KMS-11 (cell line): Measurements from ENCODE around the gene TBC1D14.

Experiments
- H2AFZ ChIP-seq: fragments of 200-600 bp; sonication (generic); 2 replicates; pipeline ENCODE4 v1.6.1; 2016; ENCODE audit warnings: antibody characterized with exemption, mixed run types, low read depth
- H3K27ac ChIP-seq: fragments of 200-600 bp; sonication (generic); 2 replicates; pipeline ENCODE4 v1.6.1; 2016; ENCODE audit warnings: mild to moderate bottlenecking, mixed run types
- H3K27me3 ChIP-seq: fragments of 200-600 bp; sonication (generic); 2 replicates; pipeline ENCODE4 v1.6.1; 2017; ENCODE audit warnings: mild to moderate bottlenecking, low read depth, mixed run types, moderate library complexity; ENCODE audit not compliant: insufficient read depth
- H3K36me3 ChIP-seq: fragments of 200-600 bp; sonication (generic); 2 replicates; pipeline ENCODE4 v1.6.1; 2017; ENCODE audit warnings: mild to moderate bottlenecking, mixed run types; ENCODE audit not compliant: insufficient read depth
- H3K4me1 ChIP-seq: fragments of 200-600 bp; sonication (generic); 2 replicates; pipeline ENCODE4 v1.6.1; 2016; ENCODE audit warnings: mild to moderate bottlenecking, low read depth, mixed run types; ENCODE audit not compliant: poor library complexity, severe bottlenecking
- H3K4me2 ChIP-seq: fragments of 200-600 bp; sonication (generic); 2 replicates; pipeline ENCODE4 v1.7.0; 2016; ENCODE audit warnings: mild to moderate bottlenecking, mixed run types
- H3K4me3 ChIP-seq: fragments of 200-600 bp; sonication (generic); IDR thresholded peaks from 2 replicates; pipeline ENCODE4 v1.6.1; 2017; ENCODE audit warnings: low read depth, low read length, mixed read lengths; ENCODE audit not compliant: insufficient read depth
- H3K79me2 ChIP-seq: fragments of 200-600 bp; sonication (generic); 2 replicates; pipeline ENCODE4 v1.6.1; 2016; ENCODE audit warnings: low read depth, mixed run types; ENCODE audit not compliant: insufficient read depth
- H3K9ac ChIP-seq: fragments of 200-600 bp; sonication (generic); 2 replicates; pipeline ENCODE4 v1.6.1; 2016; ENCODE audit warnings: mild to moderate bottlenecking, mixed run types
- H4K20me1 ChIP-seq: fragments of 200-600 bp; sonication (generic); 2 replicates; pipeline ENCODE4 v1.6.1; 2016; ENCODE audit warnings: mild to moderate bottlenecking, mixed run types; ENCODE audit not compliant: insufficient read depth
- TF ChIP-seq, protein P1 (sequence below): fragments of 200-600 bp; sonication (generic); conservative IDR thresholded peaks from 2 replicates; pipeline ENCODE4 v1.6.1; 2017; ENCODE audit warnings: low read depth, mild to moderate bottlenecking, antibody characterized with exemption, low read length, moderate library complexity, mixed read lengths

The TBC1D14 gene

DNA sequence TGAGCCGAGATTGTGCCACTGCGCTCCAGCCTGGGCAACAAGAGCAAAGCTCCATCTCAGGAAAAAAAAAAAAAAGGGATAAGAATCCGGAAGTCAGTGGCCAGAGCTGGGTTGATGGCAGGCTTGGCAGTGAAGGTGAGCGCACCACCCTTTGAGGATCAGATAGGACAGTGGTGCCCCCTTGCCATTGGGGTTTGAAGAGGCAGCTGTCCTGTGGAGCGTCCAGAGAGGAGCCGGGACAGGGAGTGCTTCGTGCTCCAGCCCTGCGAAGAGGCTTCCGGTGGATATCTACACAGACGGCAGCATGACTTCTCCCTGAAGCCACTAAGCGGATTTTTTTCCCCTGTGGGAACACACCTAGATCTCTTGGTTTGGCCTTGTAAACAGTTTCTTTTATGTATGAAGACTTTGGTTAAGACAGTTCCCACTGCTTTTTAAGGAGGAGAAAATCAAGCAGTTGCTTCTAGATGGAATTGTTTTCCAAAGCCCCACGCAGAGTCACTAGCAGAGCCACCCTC, 6.5 kb downstream of the TBC1D14 start:
- Histone ChIP-seq H3K27me3 (no peaks in the 10 kb centered on the region), H3K36me3 (no peaks in the 10 kb centered on the region), H3K4me1 (no peaks in the 10 kb centered on the region), H3K79me2 (no peaks in the 10 kb centered on the region), H3K27ac (no peak overlapping the region), H3K4me2 (no peak overlapping the region), H3K4me3 (no peak overlapping the region), H4K20me1 (no peaks in the 10 kb centered on the region), H3K9ac (no peak overlapping the region), H2AFZ (no peak overlapping the region)
- TF ChIP-seq, protein P1, sequence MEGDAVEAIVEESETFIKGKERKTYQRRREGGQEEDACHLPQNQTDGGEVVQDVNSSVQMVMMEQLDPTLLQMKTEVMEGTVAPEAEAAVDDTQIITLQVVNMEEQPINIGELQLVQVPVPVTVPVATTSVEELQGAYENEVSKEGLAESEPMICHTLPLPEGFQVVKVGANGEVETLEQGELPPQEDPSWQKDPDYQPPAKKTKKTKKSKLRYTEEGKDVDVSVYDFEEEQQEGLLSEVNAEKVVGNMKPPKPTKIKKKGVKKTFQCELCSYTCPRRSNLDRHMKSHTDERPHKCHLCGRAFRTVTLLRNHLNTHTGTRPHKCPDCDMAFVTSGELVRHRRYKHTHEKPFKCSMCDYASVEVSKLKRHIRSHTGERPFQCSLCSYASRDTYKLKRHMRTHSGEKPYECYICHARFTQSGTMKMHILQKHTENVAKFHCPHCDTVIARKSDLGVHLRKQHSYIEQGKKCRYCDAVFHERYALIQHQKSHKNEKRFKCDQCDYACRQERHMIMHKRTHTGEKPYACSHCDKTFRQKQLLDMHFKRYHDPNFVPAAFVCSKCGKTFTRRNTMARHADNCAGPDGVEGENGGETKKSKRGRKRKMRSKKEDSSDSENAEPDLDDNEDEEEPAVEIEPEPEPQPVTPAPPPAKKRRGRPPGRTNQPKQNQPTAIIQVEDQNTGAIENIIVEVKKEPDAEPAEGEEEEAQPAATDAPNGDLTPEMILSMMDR: no peak

DNA sequence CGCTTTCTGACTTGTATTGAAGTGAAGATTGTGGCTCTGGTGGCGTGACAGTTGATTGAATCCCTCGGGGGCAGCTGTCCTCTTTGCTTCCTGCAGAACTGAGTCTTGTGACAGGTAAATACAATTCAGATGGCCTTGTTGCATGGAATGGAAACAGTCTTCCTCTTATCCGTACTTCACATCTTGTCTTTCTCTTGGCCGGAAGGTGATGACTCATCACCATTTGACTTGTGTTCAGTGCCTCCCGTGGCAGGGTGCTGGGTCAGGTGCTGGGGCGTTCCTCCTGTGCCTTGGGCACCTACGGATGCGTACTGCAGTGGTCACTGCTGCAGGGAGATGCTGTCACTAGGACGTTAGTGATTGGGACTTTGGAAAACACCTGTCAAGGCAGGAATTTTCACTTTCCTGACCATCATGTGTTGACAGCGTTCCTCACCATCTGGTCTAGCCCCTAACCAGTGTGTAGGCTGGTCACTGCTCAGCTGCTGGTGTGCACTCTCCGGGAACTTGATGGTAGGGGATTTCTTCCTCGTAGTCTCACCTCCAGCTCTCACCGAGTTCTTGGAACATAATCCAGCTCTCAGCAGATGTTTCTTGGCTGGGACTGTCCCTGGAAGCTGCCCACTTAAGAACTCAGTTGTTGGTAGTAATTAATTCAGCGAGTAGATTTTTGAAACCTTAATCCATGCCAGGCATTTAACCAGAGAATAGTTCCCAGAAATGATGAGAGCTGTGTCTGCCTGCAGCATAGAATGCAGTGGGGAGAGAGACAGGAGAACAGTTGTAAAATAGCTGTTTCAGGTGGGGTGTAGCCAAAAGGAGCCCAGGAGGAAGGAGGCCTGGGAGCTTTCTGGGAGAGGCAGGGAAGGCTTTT, 7.2 kb downstream of the TBC1D14 start:
- Histone ChIP-seq H3K9ac (no peak overlapping the region), H3K27me3 (no peaks in the 10 kb centered on the region), H3K4me1 (no peaks in the 10 kb centered on the region), H4K20me1 (no peaks in the 10 kb centered on the region), H3K79me2 (no peaks in the 10 kb centered on the region), H3K4me2 (no peak overlapping the region), H3K36me3 (no peaks in the 10 kb centered on the region), H2AFZ (no peak overlapping the region), H3K27ac (no peak overlapping the region), H3K4me3 (no peak overlapping the region)
- TF ChIP-seq, protein P1: no peak

DNA sequence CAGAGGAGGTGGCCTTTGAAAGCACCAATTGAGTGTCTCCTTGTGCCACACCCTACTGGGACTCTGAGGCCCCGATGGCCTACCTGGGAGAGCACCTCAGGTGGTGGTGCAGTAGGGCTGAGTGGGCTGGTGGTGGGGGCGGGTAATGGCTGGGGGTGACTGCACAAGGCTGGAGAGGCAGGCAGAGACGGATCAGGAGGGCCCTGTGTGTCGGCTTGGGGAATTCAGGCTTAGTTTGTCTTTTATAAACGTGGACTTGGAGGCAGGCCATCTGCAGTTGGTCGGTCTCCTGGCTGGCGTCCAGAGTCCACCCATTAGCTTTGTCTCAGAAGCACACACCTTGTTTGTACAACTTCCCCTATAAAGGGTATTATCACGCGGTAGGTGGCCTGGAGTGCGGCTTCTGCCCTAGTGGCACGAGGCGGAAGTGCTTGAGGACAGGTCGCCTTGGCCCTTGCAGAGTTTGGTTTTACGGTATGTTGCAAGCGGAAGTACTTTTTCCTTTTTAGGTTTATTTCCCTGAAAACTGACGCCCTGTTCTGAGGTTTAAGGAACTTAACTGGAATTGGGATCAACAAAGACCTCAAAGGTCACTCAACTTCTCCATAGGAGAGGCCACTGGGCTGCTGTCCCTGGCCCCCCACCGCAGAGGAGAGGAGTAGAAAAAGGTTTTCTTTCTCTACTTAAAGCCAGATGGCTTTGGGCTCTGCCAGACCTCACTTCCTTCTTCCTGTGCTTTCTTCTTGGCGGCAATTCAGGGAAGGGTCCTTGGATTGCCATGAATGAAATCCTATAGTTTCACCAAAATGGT, 8.0 kb downstream of the TBC1D14 start:
- Histone ChIP-seq H3K36me3 (no peaks in the 10 kb centered on the region), H3K4me1 (no peaks in the 10 kb centered on the region), H3K4me2 (no peak overlapping the region), H3K9ac (no peak overlapping the region), H3K27me3 (no peaks in the 10 kb centered on the region), H2AFZ (no peak overlapping the region), H3K27ac (no peak overlapping the region), H3K79me2 (no peaks in the 10 kb centered on the region), H4K20me1 (no peaks in the 10 kb centered on the region), H3K4me3 (no peak overlapping the region)
- TF ChIP-seq, protein P1: no peak

DNA sequence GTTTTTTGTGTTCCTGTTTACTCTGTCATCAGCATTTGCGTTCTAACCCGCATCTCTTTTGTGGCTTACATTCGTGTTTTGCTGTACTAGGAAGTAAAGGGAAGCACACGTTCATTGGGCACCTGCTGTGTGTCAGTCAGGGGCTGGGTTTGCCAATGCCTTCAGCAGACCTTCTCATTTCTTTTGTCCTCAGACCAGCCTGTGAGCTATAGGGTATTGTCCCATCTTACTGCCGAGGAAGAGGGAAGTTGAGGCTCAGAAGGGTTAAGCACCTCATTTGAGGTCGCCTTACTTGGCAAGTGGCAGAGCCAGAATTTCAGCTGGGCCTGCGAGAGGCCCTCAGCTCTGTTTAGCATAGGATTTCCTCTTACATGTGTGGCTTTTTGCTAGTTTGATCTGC, 8.7 kb downstream of the TBC1D14 start:
- Histone ChIP-seq H3K4me1 (no peaks in the 10 kb centered on the region), H2AFZ (no peak overlapping the region), H3K27me3 (no peaks in the 10 kb centered on the region), H3K79me2 (no peaks in the 10 kb centered on the region), H3K4me3 (no peak overlapping the region), H3K4me2 (no peak overlapping the region), H3K36me3 (no peaks in the 10 kb centered on the region), H3K27ac (no peak overlapping the region), H3K9ac (no peak overlapping the region), H4K20me1 (no peaks in the 10 kb centered on the region)
- TF ChIP-seq, protein P1: no peak
